ENCODE results near the gene OR6Y1. TPM values are rescaled to one million over a fixed set of nuclear protein-coding genes. Genes with fewer than 3 reads are reported as not detected.
A peak's percentile ranks its signal among the peaks of the same experiment; 100 is the strongest.

OR6Y1 gene
- total RNA-seq, 1 donor from 2014 or later = not detected

- no peaks in the 10 kb centered on the region for H3K27me3 Mint-ChIP-seq (ENCODE audit: insufficient read depth, low read depth)
- no peak overlapping the region for H3K9ac ChIP-seq
- no peak overlapping the region for H2AFZ ChIP-seq (replicated peaks)
- H3K27ac ChIP-seq = no peak overlapping the region
- no peaks in the 10 kb centered on the region for H3F3A ChIP-seq (ENCODE audit: low read depth)
- no peak overlapping the region for H3K4me3 Mint-ChIP-seq
- H3K79me2 ChIP-seq (ENCODE audit: low read depth) = no peaks in the 10 kb centered on the region
- no peaks in the 10 kb centered on the region for H3K36me3 Mint-ChIP-seq
- peak; percentile 77 for DNase-seq (ENCODE audit: low spot score)
- H3K27ac Mint-ChIP-seq = no peak overlapping the region
- no peaks in the 10 kb centered on the region for H4K20me1 ChIP-seq (ENCODE audit: low read depth)
- H3K36me3 ChIP-seq = no peaks in the 10 kb centered on the region
- H3K4me3 ChIP-seq = no peak overlapping the region
- no peaks in the 10 kb centered on the region for H3K27me3 ChIP-seq
- no peaks in the 10 kb centered on the region for H3K4me1 Mint-ChIP-seq
- TF ChIP-seq CTCF (IDR thresholded peaks at IDR 0.05) (peak; percentile 77), EZH2 (IDR thresholded peaks at IDR 0.05) (no peak), EZH2phosphoT487 (IDR thresholded peaks at IDR 0.05) (no peak)
- no peak overlapping the region for H3K4me2 ChIP-seq
- H3K9me3 Mint-ChIP-seq = no peaks in the 10 kb centered on the region
- no peaks in the 10 kb centered on the region for H3K9me3 ChIP-seq (ENCODE audit: low read depth)
- H3K4me1 ChIP-seq = peaks cover 11% of the 10 kb centered on the region
Measured at GRCh38 chr1:158506369-158506987, 47.7 kb downstream of the OR6Y1 start.

GRCh38 chr1:158496374-158496773, 57.8 kb downstream of the OR6Y1 start:
- Mint-ChIP-seq H3K4me1 (no peaks in the 10 kb centered on the region), H3K27ac (no peak overlapping the region), H3K36me3 (no peaks in the 10 kb centered on the region), H3K4me3 (no peak overlapping the region), H3K9me3 (no peaks in the 10 kb centered on the region), H3K27me3 (ENCODE audit: insufficient read depth, low read depth) (no peaks in the 10 kb centered on the region)
- no peaks in the 10 kb centered on the region for H3K79me2 ChIP-seq (ENCODE audit: low read depth)
- no peaks in the 10 kb centered on the region for H3K9me3 ChIP-seq (ENCODE audit: low read depth)
- no peaks in the 10 kb centered on the region for H3K36me3 ChIP-seq
- H3K9ac ChIP-seq = no peak overlapping the region
- H3K27ac ChIP-seq = no peak overlapping the region
- H3F3A ChIP-seq (ENCODE audit: low read depth) = no peaks in the 10 kb centered on the region
- H3K4me1 ChIP-seq = no peaks in the 10 kb centered on the region
- TF ChIP-seq EZH2phosphoT487 (IDR thresholded peaks at IDR 0.05) (no peak), EZH2 (IDR thresholded peaks at IDR 0.05) (no peak), CTCF (IDR thresholded peaks at IDR 0.05) (peak; percentile 64)
- no peak overlapping the region for H3K4me2 ChIP-seq
- DNase-seq (ENCODE audit: low spot score) = peak; percentile 51
- no peaks in the 10 kb centered on the region for H3K27me3 ChIP-seq
- H4K20me1 ChIP-seq (ENCODE audit: low read depth) = no peaks in the 10 kb centered on the region
- no peak overlapping the region for H2AFZ ChIP-seq (replicated peaks)
- H3K4me3 ChIP-seq = no peak overlapping the region

- Histone ChIP-seq H3K9me3 (ENCODE audit: low read depth) (no peaks in the 10 kb centered on the region), H4K20me1 (ENCODE audit: low read depth) (no peaks in the 10 kb centered on the region), H3K4me3 (no peak overlapping the region), H3K36me3 (no peaks in the 10 kb centered on the region), H3K79me2 (ENCODE audit: low read depth) (no peaks in the 10 kb centered on the region), H3F3A (ENCODE audit: low read depth) (no peaks in the 10 kb centered on the region), H3K4me2 (no peak overlapping the region), H3K27me3 (no peaks in the 10 kb centered on the region), H3K4me1 (no peaks in the 10 kb centered on the region), H3K27ac (no peak overlapping the region), H2AFZ (replicated peaks) (peak overlapping the region; percentile 36), H3K9ac (no peak overlapping the region)
- TF ChIP-seq EZH2phosphoT487 (IDR thresholded peaks at IDR 0.05) = no peak
- no peak for TF ChIP-seq EZH2 (IDR thresholded peaks at IDR 0.05)
- TF ChIP-seq CTCF (IDR thresholded peaks at IDR 0.05) = no peak
- Mint-ChIP-seq H3K27ac (no peak overlapping the region), H3K27me3 (ENCODE audit: insufficient read depth, low read depth) (no peaks in the 10 kb centered on the region), H3K9me3 (no peaks in the 10 kb centered on the region), H3K4me3 (no peak overlapping the region), H3K4me1 (no peaks in the 10 kb centered on the region), H3K36me3 (no peaks in the 10 kb centered on the region)
- no peak for DNase-seq (ENCODE audit: low spot score)
Measured at GRCh38 chr1:158494796-158495195, 59.4 kb downstream of the OR6Y1 start.

Other genes starting within 250 kb of the OR6Y1 start
- not detected in 2 replicates for gene CD1B, start 222.9 kb downstream of the OR6Y1 start, total RNA-seq (ENCODE audit: low replicate concordance)
- gene CD1E, start 200.5 kb downstream of the OR6Y1 start, total RNA-seq (ENCODE audit: low replicate concordance) = not detected in 2 replicates
- not detected in 2 replicates for gene OR10T2, start 154.9 kb downstream of the OR6Y1 start, total RNA-seq (ENCODE audit: low replicate concordance)
- not detected in 2 replicates for gene OR10K2, start 128.2 kb downstream of the OR6Y1 start, total RNA-seq (ENCODE audit: low replicate concordance)
- gene OR10K1, start 92.6 kb downstream of the OR6Y1 start, total RNA-seq (ENCODE audit: low replicate concordance) = 0.06 TPM in 1 of 2 replicates, not detected in the other
- not detected in 2 replicates for gene OR10R2, start 82.2 kb downstream of the OR6Y1 start, total RNA-seq (ENCODE audit: low replicate concordance)
- not detected in 2 replicates for gene OR6P1, start 16.2 kb upstream of the OR6Y1 start, total RNA-seq (ENCODE audit: low replicate concordance)
- not detected in 2 replicates for gene OR10X1, start 25.5 kb upstream of the OR6Y1 start, total RNA-seq (ENCODE audit: low replicate concordance)
- gene OR10Z1, start 50.9 kb upstream of the OR6Y1 start, total RNA-seq (ENCODE audit: low replicate concordance) = not detected in 2 replicates
- gene SPTA1, start 132.3 kb upstream of the OR6Y1 start, total RNA-seq (ENCODE audit: low replicate concordance) = not detected in 2 replicates
- gene OR6K2, start 146.2 kb upstream of the OR6Y1 start, total RNA-seq (ENCODE audit: low replicate concordance) = not detected in 2 replicates
- gene OR6K3, start 166.3 kb upstream of the OR6Y1 start, total RNA-seq (ENCODE audit: low replicate concordance) = not detected in 2 replicates
- gene OR6K6, start 200.3 kb upstream of the OR6Y1 start, total RNA-seq (ENCODE audit: low replicate concordance) = not detected in 2 replicates
- gene OR6N1, start 217.8 kb upstream of the OR6Y1 start, total RNA-seq (ENCODE audit: low replicate concordance) = not detected in 2 replicates
- not detected in 2 replicates for gene OR6N2, start 226.8 kb upstream of the OR6Y1 start, total RNA-seq (ENCODE audit: low replicate concordance)